ENCODE measurements around the gene B3GALT6. TPM values are rescaled to one million over a fixed set of nuclear protein-coding genes. Genes with fewer than 3 reads are reported as not detected.

Gene B3GALT6
- total and polyA plus RNA-seq, 10 donors: 7.9 to 25.1 (median 18.4) TPM

DNA sequence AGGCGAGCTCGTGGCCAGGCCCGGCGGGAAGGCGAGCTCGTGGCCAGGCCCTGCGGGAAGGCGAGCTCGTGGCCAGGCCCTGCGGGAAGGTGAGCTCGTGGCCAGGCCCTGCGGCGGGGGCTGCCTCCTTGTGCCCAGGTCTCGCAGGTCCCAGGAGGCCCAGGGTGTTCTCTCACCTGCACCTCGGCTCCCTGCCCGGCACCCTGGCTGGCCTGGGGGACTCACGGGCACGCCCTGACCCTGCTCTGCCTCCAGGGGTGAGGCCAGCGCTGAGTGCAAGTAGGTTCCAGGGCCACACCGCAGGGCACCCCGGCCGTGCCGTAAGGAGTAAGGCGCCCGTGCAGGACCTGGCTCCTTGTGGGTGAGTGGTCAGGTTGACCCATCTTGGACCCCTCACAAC lies 4.7 kb upstream of the B3GALT6 start:
- no peaks in the 10 kb centered on the region for H3K9me3 ChIP-seq
- peaks cover 0 to 79% (median 67%) of the 10 kb centered on the region in 6 donors for H3K36me3 ChIP-seq
- no peak overlapping the region for H3K4me3 ChIP-seq
- WGBS, 5 donors: 96 to 99% (median 98%) methylated on average over 12 to 25 of the region's 25 CpGs
- intact Hi-C loops (cut with DNase I; ENCODE audit: low total_unique reads): no loop called here
- no peaks in the 10 kb centered on the region for H3K27me3 ChIP-seq (replicated peaks in 1 of 7)
- peaks cover 13 to 66% (median 35%) of the 10 kb centered on the region in 6 donors for H3K4me1 ChIP-seq
- H3K27ac ChIP-seq: no peak overlapping the region
- DNase-seq: no peak
- TF ChIP-seq, protein P1, sequence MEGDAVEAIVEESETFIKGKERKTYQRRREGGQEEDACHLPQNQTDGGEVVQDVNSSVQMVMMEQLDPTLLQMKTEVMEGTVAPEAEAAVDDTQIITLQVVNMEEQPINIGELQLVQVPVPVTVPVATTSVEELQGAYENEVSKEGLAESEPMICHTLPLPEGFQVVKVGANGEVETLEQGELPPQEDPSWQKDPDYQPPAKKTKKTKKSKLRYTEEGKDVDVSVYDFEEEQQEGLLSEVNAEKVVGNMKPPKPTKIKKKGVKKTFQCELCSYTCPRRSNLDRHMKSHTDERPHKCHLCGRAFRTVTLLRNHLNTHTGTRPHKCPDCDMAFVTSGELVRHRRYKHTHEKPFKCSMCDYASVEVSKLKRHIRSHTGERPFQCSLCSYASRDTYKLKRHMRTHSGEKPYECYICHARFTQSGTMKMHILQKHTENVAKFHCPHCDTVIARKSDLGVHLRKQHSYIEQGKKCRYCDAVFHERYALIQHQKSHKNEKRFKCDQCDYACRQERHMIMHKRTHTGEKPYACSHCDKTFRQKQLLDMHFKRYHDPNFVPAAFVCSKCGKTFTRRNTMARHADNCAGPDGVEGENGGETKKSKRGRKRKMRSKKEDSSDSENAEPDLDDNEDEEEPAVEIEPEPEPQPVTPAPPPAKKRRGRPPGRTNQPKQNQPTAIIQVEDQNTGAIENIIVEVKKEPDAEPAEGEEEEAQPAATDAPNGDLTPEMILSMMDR (IDR thresholded peaks at IDR 0.05 in 8 of 11, conservative IDR thresholded peaks at IDR 0.05 in 3 of 11): no peak
- TF ChIP-seq POLR2AphosphoS5 (IDR thresholded peaks at IDR 0.05) (no peak), POLR2A (IDR thresholded peaks at IDR 0.05) (no peak)

- no peak overlapping the region for H3K27ac ChIP-seq
- DNase-seq: no peak
- H3K9me3 ChIP-seq: no peaks in the 10 kb centered on the region
- H3K27me3 ChIP-seq (replicated peaks in 1 of 7): no peaks in the 10 kb centered on the region
- peaks cover 13 to 73% (median 42%) of the 10 kb centered on the region in 6 donors for H3K4me1 ChIP-seq
- H3K4me3 ChIP-seq: no peak overlapping the region
- peak in 1 of 3 donors; percentile 24 for TF ChIP-seq POLR2AphosphoS5 (IDR thresholded peaks at IDR 0.05)
- TF ChIP-seq, protein P1 (IDR thresholded peaks at IDR 0.05 in 8 of 11, conservative IDR thresholded peaks at IDR 0.05 in 3 of 11): no peak
- peaks cover 0 to 73% (median 59%) of the 10 kb centered on the region in 6 donors for H3K36me3 ChIP-seq
- intact Hi-C loops (cut with DNase I; ENCODE audit: low total_unique reads): no loop called here
- WGBS, 5 donors: 89 to 98% (median 96%) methylated on average over 22 to 30 of the region's 30 CpGs
Observed at GRCh38 chr1:1228187-1228586, 3.9 kb upstream of the B3GALT6 start.

DNA sequence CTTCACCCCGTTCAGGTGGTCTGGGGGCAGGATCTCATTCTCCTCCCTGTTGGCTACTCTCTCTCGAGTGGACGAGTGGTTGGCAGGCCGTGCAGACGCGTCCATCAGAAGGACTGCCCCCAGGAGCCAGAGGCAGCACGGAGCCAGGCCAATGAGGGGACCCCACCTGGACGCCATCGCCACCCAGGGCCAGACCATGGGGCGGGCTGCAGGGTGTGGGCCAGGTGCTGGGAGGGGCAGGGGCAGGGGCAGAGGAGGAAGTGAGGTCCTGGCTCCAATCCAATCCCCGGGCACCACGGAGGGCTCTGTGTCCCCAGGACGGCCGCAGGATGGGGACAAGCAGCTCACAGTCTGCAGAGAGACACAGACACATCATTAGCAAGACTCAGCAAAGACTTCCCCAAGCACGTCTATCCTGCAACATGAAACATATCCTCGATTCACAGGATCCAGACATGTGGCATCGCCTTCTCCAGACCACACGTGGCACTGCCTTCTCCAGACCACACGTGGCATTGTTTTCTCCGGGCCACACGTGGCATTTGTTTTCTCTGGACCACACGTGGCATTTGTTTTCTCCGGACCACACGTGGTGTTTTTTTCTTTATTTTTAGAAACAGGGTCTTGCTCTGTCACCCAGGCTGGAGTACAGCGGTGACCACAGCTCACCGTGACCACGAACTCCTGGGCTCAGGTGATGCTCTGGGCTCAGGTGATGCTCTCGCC lies 3.3 kb upstream of the B3GALT6 start:
- Histone ChIP-seq H3K9me3 (no peaks in the 10 kb centered on the region), H3K27me3 (replicated peaks in 1 of 7) (no peaks in the 10 kb centered on the region), H3K4me1 (peaks cover 13 to 79% (median 48%) of the 10 kb centered on the region in 6 donors), H3K36me3 (peaks cover 0 to 73% (median 53%) of the 10 kb centered on the region in 6 donors), H3K27ac (no peak overlapping the region), H3K4me3 (no peak overlapping the region)
- WGBS, 5 donors: 84 to 94% (median 87%) methylated on average over 24 to 28 of the region's 28 CpGs
- TF ChIP-seq POLR2A (IDR thresholded peaks at IDR 0.05) (no peak), POLR2AphosphoS5 (IDR thresholded peaks at IDR 0.05) (peak in 1 of 3 donors; percentile 16)
- TF ChIP-seq, protein P1 (IDR thresholded peaks at IDR 0.05 in 8 of 11, conservative IDR thresholded peaks at IDR 0.05 in 3 of 11): no peak
- intact Hi-C loops (cut with DNase I; ENCODE audit: low total_unique reads): no loop called here
- DNase-seq: no peak

GRCh38 chr1:1229770-1230169 lies 2.3 kb upstream of the B3GALT6 start:
- H3K9me3 ChIP-seq: no peaks in the 10 kb centered on the region
- peaks cover 13 to 89% (median 52%) of the 10 kb centered on the region in 6 donors for H3K4me1 ChIP-seq
- WGBS, 5 donors: 81 to 93% (median 90%) methylated on average over 19 of the region's 19 CpGs
- no peaks in the 10 kb centered on the region for H3K27me3 ChIP-seq (replicated peaks in 1 of 7)
- intact Hi-C loops (cut with DNase I; ENCODE audit: low total_unique reads): no loop called here
- no peak overlapping the region for H3K27ac ChIP-seq
- peak overlapping the region in 3 of 8 donors; percentile 97 to 100 (median 99) for H3K4me3 ChIP-seq
- TF ChIP-seq POLR2A (IDR thresholded peaks at IDR 0.05) (no peak), POLR2AphosphoS5 (IDR thresholded peaks at IDR 0.05) (peak in 1 of 3 donors; percentile 28)
- TF ChIP-seq, protein P1 (IDR thresholded peaks at IDR 0.05 in 8 of 11, conservative IDR thresholded peaks at IDR 0.05 in 3 of 11): no peak
- no peak for DNase-seq
- peaks cover 0 to 73% (median 50%) of the 10 kb centered on the region in 6 donors for H3K36me3 ChIP-seq

All from spleen (tissue), 11 donors.